ENCODE measurements around the gene ZIC4. TPM values are rescaled to one million over a fixed set of nuclear protein-coding genes. Genes with fewer than 3 reads are reported as not detected.

Gene ZIC4
- total RNA-seq, 1 donor: not detected

DNA sequence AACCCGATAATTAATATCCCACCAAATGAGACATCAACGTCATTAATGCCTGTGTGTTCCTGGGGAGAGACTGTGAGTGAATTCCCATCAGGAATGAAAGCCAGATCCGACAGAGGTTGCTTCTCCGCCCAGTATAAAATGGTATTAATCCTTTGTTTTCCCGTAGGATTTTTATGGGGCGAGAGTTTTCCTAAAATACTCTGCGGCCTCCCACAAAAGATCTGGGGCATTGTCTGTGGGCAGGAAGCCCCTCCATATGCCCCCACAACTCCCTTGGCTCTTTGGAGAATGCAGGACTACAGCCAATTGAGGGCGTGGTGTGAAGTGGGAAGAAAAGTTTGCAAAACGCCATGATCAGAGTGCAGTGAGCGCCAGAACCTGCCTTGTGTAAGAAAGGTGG, 26.7 kb downstream of the ZIC4 start:
- no peak overlapping the region for H3K4me3 ChIP-seq (ENCODE audit: low read depth, low read length)
- no peak for DNase-seq (ENCODE audit: low read depth)
- TF ChIP-seq, protein P1, sequence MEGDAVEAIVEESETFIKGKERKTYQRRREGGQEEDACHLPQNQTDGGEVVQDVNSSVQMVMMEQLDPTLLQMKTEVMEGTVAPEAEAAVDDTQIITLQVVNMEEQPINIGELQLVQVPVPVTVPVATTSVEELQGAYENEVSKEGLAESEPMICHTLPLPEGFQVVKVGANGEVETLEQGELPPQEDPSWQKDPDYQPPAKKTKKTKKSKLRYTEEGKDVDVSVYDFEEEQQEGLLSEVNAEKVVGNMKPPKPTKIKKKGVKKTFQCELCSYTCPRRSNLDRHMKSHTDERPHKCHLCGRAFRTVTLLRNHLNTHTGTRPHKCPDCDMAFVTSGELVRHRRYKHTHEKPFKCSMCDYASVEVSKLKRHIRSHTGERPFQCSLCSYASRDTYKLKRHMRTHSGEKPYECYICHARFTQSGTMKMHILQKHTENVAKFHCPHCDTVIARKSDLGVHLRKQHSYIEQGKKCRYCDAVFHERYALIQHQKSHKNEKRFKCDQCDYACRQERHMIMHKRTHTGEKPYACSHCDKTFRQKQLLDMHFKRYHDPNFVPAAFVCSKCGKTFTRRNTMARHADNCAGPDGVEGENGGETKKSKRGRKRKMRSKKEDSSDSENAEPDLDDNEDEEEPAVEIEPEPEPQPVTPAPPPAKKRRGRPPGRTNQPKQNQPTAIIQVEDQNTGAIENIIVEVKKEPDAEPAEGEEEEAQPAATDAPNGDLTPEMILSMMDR (IDR thresholded peaks at IDR 0.05; ENCODE audit: insufficient read depth, low read depth, low read length): no peak

DNA sequence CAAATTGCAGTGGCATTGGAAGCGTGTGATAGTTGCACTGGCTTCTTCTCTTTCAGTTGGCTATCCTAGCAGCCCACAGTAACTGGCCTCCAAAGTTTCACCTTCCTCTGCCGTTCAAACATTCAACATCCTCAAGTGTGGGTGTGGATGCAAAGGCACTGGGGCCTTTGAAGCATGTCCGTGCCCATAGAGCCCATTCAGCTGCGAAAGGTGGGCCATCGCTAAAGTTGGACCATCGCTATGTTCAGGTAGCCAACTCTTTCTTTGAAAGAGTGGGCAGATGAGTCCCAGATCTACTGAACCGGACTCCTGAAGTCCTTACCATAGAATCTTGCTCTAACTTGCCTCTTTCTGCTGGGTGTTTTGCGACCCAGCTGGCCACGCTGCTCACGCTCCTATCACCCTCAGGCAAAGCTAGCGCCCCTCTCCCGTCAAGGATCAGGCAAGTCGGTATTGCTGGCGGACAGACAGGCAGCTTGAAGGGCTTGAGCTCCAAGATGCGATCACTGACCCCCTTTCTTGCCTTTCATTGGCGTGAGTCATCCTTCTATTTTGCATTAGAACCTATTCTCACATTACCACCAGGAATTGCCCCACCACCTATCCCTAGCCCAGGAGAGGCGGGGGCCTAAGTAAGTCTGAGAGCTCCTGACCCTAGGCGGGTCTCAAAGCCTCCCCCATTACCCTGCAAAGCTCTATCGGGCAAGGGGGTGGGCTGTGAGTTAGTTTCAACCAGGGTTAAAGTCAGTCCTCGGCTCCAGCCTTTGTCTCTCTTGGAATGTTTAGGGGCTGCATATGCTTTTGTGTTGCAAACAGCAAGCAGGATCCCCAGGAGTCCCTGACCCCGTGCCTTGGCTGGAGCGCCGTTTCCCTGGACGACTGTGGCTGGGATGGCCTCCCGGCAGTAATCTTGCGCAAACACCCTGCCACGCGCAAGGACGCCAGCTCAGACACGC, 28.7 kb downstream of the ZIC4 start:
- no peak overlapping the region for H3K4me3 ChIP-seq (ENCODE audit: low read depth, low read length)
- TF ChIP-seq, protein P1 (IDR thresholded peaks at IDR 0.05; ENCODE audit: insufficient read depth, low read depth, low read length): no peak
- DNase-seq (ENCODE audit: low read depth): no peak

DNA sequence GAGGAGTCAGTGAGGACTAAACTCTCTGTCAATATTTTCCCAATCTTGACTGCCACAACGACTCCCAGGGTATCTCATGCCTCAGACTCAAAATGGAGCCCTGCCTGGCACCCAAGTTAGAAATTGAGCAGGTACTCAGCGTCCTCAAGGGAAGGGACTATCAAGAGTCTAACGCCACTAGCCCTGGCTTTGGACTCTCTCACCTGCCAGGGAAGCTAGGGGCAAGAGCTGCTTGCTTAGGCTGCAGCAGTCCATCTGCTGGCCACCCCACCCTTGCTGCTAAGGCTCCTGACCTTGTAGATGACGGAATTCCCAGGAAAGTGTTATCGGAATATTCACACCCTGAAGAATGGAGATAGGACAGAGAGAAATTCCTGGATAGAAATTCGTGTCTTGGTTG, 33.0 kb downstream of the ZIC4 start:
- DNase-seq (ENCODE audit: low read depth): no peak
- H3K4me3 ChIP-seq (ENCODE audit: low read depth, low read length): no peak overlapping the region
- TF ChIP-seq, protein P1 (IDR thresholded peaks at IDR 0.05; ENCODE audit: insufficient read depth, low read depth, low read length): no peak

DNA sequence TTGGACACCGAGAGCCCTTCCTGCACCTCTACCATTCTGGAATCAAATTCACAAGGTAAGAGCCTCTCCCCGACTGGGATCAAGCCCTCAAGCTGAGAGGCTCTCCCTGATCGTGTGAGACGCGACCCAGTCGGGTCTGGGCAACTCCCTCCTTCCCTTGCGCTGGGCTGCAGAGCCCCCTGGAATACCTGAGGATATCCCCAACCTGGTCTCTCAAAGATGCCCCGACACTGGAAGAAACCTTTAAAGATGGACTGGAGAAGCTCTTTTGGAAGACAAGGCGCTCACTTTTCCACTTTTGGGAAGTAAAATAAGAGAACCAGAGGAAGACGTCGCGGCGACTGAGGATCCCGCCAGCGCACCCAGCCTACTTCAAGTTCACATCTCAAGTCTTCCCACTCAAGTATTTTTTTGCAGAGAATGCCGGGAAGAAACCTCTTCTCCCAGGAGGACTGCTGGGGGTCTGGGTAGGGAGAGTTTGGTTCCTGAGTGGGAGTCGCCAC, 33.8 kb downstream of the ZIC4 start:
- no peak for DNase-seq (ENCODE audit: low read depth)

DNA sequence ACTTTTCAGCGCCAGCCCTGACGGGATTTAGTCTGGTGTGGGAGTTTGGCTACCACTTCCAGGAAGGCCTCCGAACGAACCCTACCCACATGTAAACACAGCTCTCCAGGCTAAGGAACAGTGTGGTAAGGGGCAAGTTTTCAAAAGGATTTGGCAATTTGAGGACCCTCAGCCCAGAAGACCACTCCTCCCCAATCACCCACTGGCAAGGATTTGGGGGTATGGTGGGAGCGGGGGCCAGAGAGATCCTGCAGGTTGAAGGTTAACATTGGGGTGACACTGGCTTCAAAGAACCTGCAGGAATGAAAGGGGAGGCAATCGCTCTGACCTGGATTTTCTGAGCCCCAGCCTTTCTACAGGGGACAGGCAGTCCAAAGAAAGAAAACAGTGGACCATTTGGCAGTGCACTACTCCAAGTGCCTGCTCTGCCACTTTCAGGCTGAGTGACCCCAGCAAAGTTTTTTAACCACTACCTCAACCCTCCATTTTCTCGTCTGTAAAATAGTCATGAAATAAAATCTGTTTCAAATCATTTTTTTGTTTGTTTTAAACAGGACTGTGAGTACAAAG, 34.5 kb downstream of the ZIC4 start:
- TF ChIP-seq, protein P1 (IDR thresholded peaks at IDR 0.05; ENCODE audit: insufficient read depth, low read depth, low read length): no peak
- no peak overlapping the region for H3K4me3 ChIP-seq (ENCODE audit: low read depth, low read length)
- DNase-seq (ENCODE audit: low read depth): no peak

More for the DNA sequence above, 33.8 kb downstream of the ZIC4 start:
- H3K4me3 ChIP-seq (ENCODE audit: low read depth, low read length): no peak overlapping the region
- TF ChIP-seq, protein P1 (IDR thresholded peaks at IDR 0.05; ENCODE audit: insufficient read depth, low read depth, low read length): no peak

DNA sequence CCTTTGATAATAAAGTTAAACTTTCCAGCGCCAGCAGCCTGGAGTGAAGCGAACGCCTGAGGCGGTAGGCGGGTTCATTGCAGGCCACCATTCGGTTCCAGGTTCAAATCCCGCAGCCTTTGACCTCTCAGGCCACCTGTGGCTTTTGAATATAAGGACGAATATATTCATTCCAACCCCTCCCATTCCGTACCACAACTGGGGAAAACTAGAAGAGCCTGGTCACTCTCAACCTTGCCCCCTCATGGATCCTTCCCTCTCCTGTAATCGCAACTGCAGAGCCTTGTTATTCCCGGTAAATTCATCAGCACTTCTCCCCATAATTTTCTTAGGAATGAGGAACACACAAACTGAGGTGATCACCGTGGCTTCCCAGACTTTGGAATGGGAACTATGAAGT, 35.2 kb downstream of the ZIC4 start:
- TF ChIP-seq, protein P1 (IDR thresholded peaks at IDR 0.05; ENCODE audit: insufficient read depth, low read depth, low read length): no peak
- H3K4me3 ChIP-seq (ENCODE audit: low read depth, low read length): no peak overlapping the region
- no peak for DNase-seq (ENCODE audit: low read depth)
